Endothelial cell of umbilical vein (primary cell): ENCODE measurements around the gene MED4.

Source experiments
- POLR2A ChIP-seq: IDR thresholded peaks from 2 replicates; pipeline ENCODE4 v1.6.1; 2012; ENCODE audit warnings: low read depth, mild to moderate bottlenecking, control low read depth, low read length
- TF ChIP-seq, protein P1 (sequence below), 2 donors: IDR thresholded peaks; 1 replicate in 1 of 2; 2 replicates in 1 of 2; pipeline ENCODE4 v1.5.1; 2011; ENCODE audit warnings: low read length in 2 of 2, mild to moderate bottlenecking in 2 of 2, moderate library complexity in 2 of 2, control low read depth in 1 of 2, inconsistent platforms in 1 of 2, low read depth in 1 of 2; ENCODE audit not compliant: insufficient read depth in 1 of 2; ENCODE audit errors: extremely low read depth in 1 of 2

DNA sequence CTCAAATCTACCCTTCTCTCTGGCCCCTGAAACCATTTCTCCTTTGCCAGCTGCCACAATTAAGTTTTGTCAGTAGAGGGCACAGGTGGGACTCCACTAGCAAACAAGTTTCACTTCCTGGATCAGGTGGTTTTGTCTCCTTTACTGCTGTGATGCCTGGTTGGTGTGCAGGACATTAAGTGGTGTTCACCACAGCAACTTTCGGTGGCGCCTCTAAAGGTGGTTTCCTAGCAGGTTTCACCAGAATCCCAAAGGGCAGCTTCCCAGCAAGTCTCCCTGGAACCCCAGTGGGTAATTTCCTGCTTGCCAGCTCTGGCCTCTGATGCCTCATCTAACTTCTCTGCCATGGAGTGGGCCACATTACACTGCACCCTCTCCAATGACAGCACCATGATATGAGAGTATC, 16.6 kb downstream of the MED4 start:
- TF ChIP-seq, protein P1, sequence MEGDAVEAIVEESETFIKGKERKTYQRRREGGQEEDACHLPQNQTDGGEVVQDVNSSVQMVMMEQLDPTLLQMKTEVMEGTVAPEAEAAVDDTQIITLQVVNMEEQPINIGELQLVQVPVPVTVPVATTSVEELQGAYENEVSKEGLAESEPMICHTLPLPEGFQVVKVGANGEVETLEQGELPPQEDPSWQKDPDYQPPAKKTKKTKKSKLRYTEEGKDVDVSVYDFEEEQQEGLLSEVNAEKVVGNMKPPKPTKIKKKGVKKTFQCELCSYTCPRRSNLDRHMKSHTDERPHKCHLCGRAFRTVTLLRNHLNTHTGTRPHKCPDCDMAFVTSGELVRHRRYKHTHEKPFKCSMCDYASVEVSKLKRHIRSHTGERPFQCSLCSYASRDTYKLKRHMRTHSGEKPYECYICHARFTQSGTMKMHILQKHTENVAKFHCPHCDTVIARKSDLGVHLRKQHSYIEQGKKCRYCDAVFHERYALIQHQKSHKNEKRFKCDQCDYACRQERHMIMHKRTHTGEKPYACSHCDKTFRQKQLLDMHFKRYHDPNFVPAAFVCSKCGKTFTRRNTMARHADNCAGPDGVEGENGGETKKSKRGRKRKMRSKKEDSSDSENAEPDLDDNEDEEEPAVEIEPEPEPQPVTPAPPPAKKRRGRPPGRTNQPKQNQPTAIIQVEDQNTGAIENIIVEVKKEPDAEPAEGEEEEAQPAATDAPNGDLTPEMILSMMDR (IDR thresholded peaks at IDR 0.05; ENCODE audit: extremely low read depth in 1 of 2, insufficient read depth in 1 of 2, low read depth in 1 of 2, low read length in 2 of 2), result peak in 1 of 2 donors; percentile 23
- no peak for TF ChIP-seq POLR2A
